Raji (cell line): ENCODE results near the gene C17orf50.

Source experiments
- POLR2A ChIP-seq: IDR thresholded peaks from 2 replicates; pipeline ENCODE4 v1.6.1; 2011; ENCODE audit warnings: low read depth, low read length, control low read depth; ENCODE audit not compliant: insufficient read depth

C17orf50 gene

GRCh38 chr17:35760587-35760986 is at the start of gene C17orf50:
Gene C17orf50, plus strand, starts transcription at chr17:35760887. Its CDS starts 55 bp downstream, at chr17:35760942.
- no peak for TF ChIP-seq POLR2A

GRCh38 chr17:35710950-35711349 is 49.7 kb upstream of the C17orf50 start:
- no peak for TF ChIP-seq POLR2A

- no peak for TF ChIP-seq POLR2A
Observed at GRCh38 chr17:35713069-35713728, 47.5 kb upstream of the C17orf50 start.

GRCh38 chr17:35714988-35715387 is 45.7 kb upstream of the C17orf50 start:
- TF ChIP-seq POLR2A: no peak

GRCh38 chr17:35715416-35715815 is 45.3 kb upstream of the C17orf50 start:
- TF ChIP-seq POLR2A: no peak

GRCh38 chr17:35716173-35716572 is 44.5 kb upstream of the C17orf50 start:
- no peak for TF ChIP-seq POLR2A

GRCh38 chr17:35716897-35717465 is 43.7 kb upstream of the C17orf50 start:
- no peak for TF ChIP-seq POLR2A

- TF ChIP-seq POLR2A: no peak
Observed at GRCh38 chr17:35717475-35717874, 43.2 kb upstream of the C17orf50 start.

- no peak for TF ChIP-seq POLR2A
Observed at GRCh38 chr17:35723735-35724134, 37.0 kb upstream of the C17orf50 start.

- TF ChIP-seq POLR2A: no peak
Observed at GRCh38 chr17:35725058-35725457, 35.6 kb upstream of the C17orf50 start.

- no peak for TF ChIP-seq POLR2A
Observed at GRCh38 chr17:35725802-35726126, 34.9 kb upstream of the C17orf50 start.

GRCh38 chr17:35726127-35726952 is 34.3 kb upstream of the C17orf50 start:
- TF ChIP-seq POLR2A: no peak

- TF ChIP-seq POLR2A: no peak
Observed at GRCh38 chr17:35726953-35727460, 33.7 kb upstream of the C17orf50 start.

GRCh38 chr17:35727635-35728034 is 33.1 kb upstream of the C17orf50 start:
- TF ChIP-seq POLR2A: no peak

GRCh38 chr17:35728551-35728950 is 32.1 kb upstream of the C17orf50 start:
- TF ChIP-seq POLR2A: no peak

GRCh38 chr17:35729405-35729833 is 31.3 kb upstream of the C17orf50 start:
- TF ChIP-seq POLR2A: no peak
